HCT116 (cell line): Measurements from ENCODE around the gene DYNLT2B.

Experiments used
- CEBPB ChIP-seq: IDR thresholded peaks from 2 replicates; pipeline ENCODE4 v1.6.1; 2012; ENCODE audit warnings: low read depth
- ELF1 ChIP-seq: IDR thresholded peaks from 2 replicates; pipeline ENCODE4 v1.6.1; 2012; ENCODE audit warnings: low read depth, borderline replicate concordance
- EZH2 ChIP-seq: fragments of 200-600 bp; sonication (generic); IDR thresholded peaks from 2 replicates; pipeline ENCODE4 v1.6.1; 2017; ENCODE audit warnings: antibody characterized with exemption, mixed run types
- EZH2phosphoT487 ChIP-seq: fragments of 200-600 bp; IDR thresholded peaks from 2 replicates; pipeline ENCODE4 v1.6.1; 2018; ENCODE audit warnings: antibody characterized with exemption, borderline replicate concordance
- POLR2A ChIP-seq: IDR thresholded peaks from 2 replicates; pipeline ENCODE4 v1.7.0; 2011; ENCODE audit warnings: borderline replicate concordance; ENCODE audit not compliant: insufficient read depth, insufficient read length; ENCODE audit errors: extremely low read depth
- POLR2AphosphoS5 ChIP-seq: IDR thresholded peaks from 2 replicates; pipeline ENCODE4 v1.6.1; 2011; ENCODE audit warnings: mild to moderate bottlenecking, low read depth, low read length, moderate library complexity
- RAD21 ChIP-seq: IDR thresholded peaks from 2 replicates; pipeline ENCODE4 v1.6.1; 2012; ENCODE audit warnings: low read depth, mild to moderate bottlenecking
- SP1 ChIP-seq: IDR thresholded peaks from 2 replicates; pipeline ENCODE4 v1.6.1; 2012; ENCODE audit warnings: low read depth
- TF ChIP-seq, protein P1 (sequence below), 3 experiments: fragments of 200-600 bp in 1 of 3; sonication (generic) in 1 of 3; IDR thresholded peaks in 2 of 3; conservative IDR thresholded peaks in 1 of 3; 2 replicates each; pipeline ENCODE4 v1.5.1; 2012 to 2017; ENCODE audit warnings: low read depth in 2 of 3, low read length in 2 of 3, antibody characterized with exemption in 1 of 3, borderline replicate concordance in 1 of 3, control low read depth in 1 of 3, mild to moderate bottlenecking in 1 of 3, mixed read lengths in 1 of 3, mixed run types in 1 of 3, moderate library complexity in 1 of 3; ENCODE audit not compliant: insufficient read depth in 1 of 3
- TF ChIP-seq, protein P2 (sequence below): IDR thresholded peaks from 2 replicates; pipeline ENCODE4 v1.6.1; 2012
- TF ChIP-seq, protein P3 (sequence below): IDR thresholded peaks from 2 replicates; pipeline ENCODE4 v1.6.1; 2012

DNA sequence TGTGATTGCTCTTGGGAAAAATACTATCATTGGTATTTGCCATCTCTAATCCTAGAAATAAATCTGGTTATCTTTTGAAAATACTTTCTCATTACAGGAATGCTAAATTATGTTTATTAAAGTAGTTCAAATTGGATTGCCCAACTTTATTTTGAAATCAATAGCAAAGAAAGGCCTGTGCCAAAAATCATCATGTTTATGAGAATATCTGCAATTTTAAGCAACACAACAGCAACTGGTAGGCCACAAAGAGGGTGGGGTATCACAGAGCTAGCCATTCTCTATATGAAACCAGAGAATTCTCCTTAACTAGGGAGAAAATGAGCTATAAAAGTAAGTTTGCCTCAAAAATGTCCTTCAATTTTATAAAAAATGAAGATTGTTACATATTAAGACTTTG lies 32.0 kb upstream of the DYNLT2B start:
- TF ChIP-seq, protein P1, sequence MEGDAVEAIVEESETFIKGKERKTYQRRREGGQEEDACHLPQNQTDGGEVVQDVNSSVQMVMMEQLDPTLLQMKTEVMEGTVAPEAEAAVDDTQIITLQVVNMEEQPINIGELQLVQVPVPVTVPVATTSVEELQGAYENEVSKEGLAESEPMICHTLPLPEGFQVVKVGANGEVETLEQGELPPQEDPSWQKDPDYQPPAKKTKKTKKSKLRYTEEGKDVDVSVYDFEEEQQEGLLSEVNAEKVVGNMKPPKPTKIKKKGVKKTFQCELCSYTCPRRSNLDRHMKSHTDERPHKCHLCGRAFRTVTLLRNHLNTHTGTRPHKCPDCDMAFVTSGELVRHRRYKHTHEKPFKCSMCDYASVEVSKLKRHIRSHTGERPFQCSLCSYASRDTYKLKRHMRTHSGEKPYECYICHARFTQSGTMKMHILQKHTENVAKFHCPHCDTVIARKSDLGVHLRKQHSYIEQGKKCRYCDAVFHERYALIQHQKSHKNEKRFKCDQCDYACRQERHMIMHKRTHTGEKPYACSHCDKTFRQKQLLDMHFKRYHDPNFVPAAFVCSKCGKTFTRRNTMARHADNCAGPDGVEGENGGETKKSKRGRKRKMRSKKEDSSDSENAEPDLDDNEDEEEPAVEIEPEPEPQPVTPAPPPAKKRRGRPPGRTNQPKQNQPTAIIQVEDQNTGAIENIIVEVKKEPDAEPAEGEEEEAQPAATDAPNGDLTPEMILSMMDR (IDR thresholded peaks at IDR 0.05 in 2 of 3, conservative IDR thresholded peaks at IDR 0.05 in 1 of 3; ENCODE audit: borderline replicate concordance in 1 of 3, insufficient read depth in 1 of 3, low read depth in 2 of 3, low read length in 2 of 3) = no peak
- TF ChIP-seq SP1 = no peak
- no peak for TF ChIP-seq EZH2
- no peak for TF ChIP-seq EZH2phosphoT487
- TF ChIP-seq ELF1 = no peak
- TF ChIP-seq POLR2A = no peak
- TF ChIP-seq, protein P2, sequence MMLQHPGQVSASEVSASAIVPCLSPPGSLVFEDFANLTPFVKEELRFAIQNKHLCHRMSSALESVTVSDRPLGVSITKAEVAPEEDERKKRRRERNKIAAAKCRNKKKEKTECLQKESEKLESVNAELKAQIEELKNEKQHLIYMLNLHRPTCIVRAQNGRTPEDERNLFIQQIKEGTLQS = no peak
- TF ChIP-seq POLR2AphosphoS5 = no peak
- TF ChIP-seq CEBPB = no peak
- no peak for TF ChIP-seq RAD21
- TF ChIP-seq, protein P3, sequence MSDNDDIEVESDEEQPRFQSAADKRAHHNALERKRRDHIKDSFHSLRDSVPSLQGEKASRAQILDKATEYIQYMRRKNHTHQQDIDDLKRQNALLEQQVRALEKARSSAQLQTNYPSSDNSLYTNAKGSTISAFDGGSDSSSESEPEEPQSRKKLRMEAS = no peak
